ENCODE results near the gene ASXL1.
A peak's percentile ranks its signal among the peaks of the same experiment; 100 is the strongest.
"Not testable (repeated sequence)": the region's sequence is repeated elsewhere in the genome, so short reads cannot be mapped to it uniquely, and the experiment has no call there.

Gene ASXL1

GRCh38 chr20:32355907-32356621 is 2.1 kb upstream of the ASXL1 start:
- not testable (repeated sequence) for H3K4me3 ChIP-seq (ENCODE audit: low read depth, low read length); H3K4me1 ChIP-seq (ENCODE audit: control insufficient read depth, insufficient read depth, low read length); H3K9me3 ChIP-seq (ENCODE audit: control insufficient read depth, insufficient read depth, low read length); H3K36me3 ChIP-seq (ENCODE audit: control insufficient read depth, insufficient read depth, low read length); H3K9ac ChIP-seq (ENCODE audit: low read depth, low read length)
- H3K27me3 ChIP-seq (ENCODE audit: control insufficient read depth, insufficient read depth, low read length), result peaks cover 58% of the 10 kb centered on the region

GRCh38 chr20:32356622-32357374 is 1.3 kb upstream of the ASXL1 start:
- no peaks in the 10 kb centered on the region for H3K4me1 ChIP-seq (ENCODE audit: control insufficient read depth, insufficient read depth, low read length)
- peak overlapping the region; percentile 83 for H3K4me3 ChIP-seq (ENCODE audit: low read depth, low read length)
- H3K36me3 ChIP-seq (ENCODE audit: control insufficient read depth, insufficient read depth, low read length), result no peaks in the 10 kb centered on the region
- no peak overlapping the region for H3K9ac ChIP-seq (ENCODE audit: low read depth, low read length)
- H3K27me3 ChIP-seq (ENCODE audit: control insufficient read depth, insufficient read depth, low read length), result peaks cover 65% of the 10 kb centered on the region
- no peaks in the 10 kb centered on the region for H3K9me3 ChIP-seq (ENCODE audit: control insufficient read depth, insufficient read depth, low read length)

- no peak overlapping the region for H3K9ac ChIP-seq (ENCODE audit: low read depth, low read length)
- H3K4me3 ChIP-seq (ENCODE audit: low read depth, low read length), result peak overlapping the region; percentile 83
- no peaks in the 10 kb centered on the region for H3K9me3 ChIP-seq (ENCODE audit: control insufficient read depth, insufficient read depth, low read length)
- peaks cover 65% of the 10 kb centered on the region for H3K27me3 ChIP-seq (ENCODE audit: control insufficient read depth, insufficient read depth, low read length)
- H3K36me3 ChIP-seq (ENCODE audit: control insufficient read depth, insufficient read depth, low read length), result no peaks in the 10 kb centered on the region
- no peaks in the 10 kb centered on the region for H3K4me1 ChIP-seq (ENCODE audit: control insufficient read depth, insufficient read depth, low read length)
Observed at GRCh38 chr20:32357375-32357868, 709 bp upstream of the ASXL1 start.

GRCh38 chr20:32358632-32358882 is 426 bp downstream of the ASXL1 start:
- no peak overlapping the region for H3K9ac ChIP-seq (ENCODE audit: low read depth, low read length)
- no peaks in the 10 kb centered on the region for H3K36me3 ChIP-seq (ENCODE audit: control insufficient read depth, insufficient read depth, low read length)
- no peak overlapping the region for H3K4me3 ChIP-seq (ENCODE audit: low read depth, low read length)
- H3K4me1 ChIP-seq (ENCODE audit: control insufficient read depth, insufficient read depth, low read length), result no peaks in the 10 kb centered on the region
- H3K27me3 ChIP-seq (ENCODE audit: control insufficient read depth, insufficient read depth, low read length), result peaks cover 76% of the 10 kb centered on the region
- no peaks in the 10 kb centered on the region for H3K9me3 ChIP-seq (ENCODE audit: control insufficient read depth, insufficient read depth, low read length)

- Histone ChIP-seq H3K9ac (ENCODE audit: low read depth, low read length) (no peak overlapping the region), H3K9me3 (ENCODE audit: control insufficient read depth, insufficient read depth, low read length) (no peaks in the 10 kb centered on the region), H3K36me3 (ENCODE audit: control insufficient read depth, insufficient read depth, low read length) (no peaks in the 10 kb centered on the region), H3K27me3 (ENCODE audit: control insufficient read depth, insufficient read depth, low read length) (peaks cover 77% of the 10 kb centered on the region), H3K4me3 (ENCODE audit: low read depth, low read length) (peak overlapping the region; percentile 59), H3K4me1 (ENCODE audit: control insufficient read depth, insufficient read depth, low read length) (no peaks in the 10 kb centered on the region)
Observed at GRCh38 chr20:32358883-32359632, 927 bp downstream of the ASXL1 start.

GRCh38 chr20:32359633-32360332 is 1.7 kb downstream of the ASXL1 start:
- Histone ChIP-seq H3K9me3 (ENCODE audit: control insufficient read depth, insufficient read depth, low read length) (no peaks in the 10 kb centered on the region), H3K4me1 (ENCODE audit: control insufficient read depth, insufficient read depth, low read length) (no peaks in the 10 kb centered on the region), H3K9ac (ENCODE audit: low read depth, low read length) (no peak overlapping the region), H3K27me3 (ENCODE audit: control insufficient read depth, insufficient read depth, low read length) (peaks cover 76% of the 10 kb centered on the region), H3K4me3 (ENCODE audit: low read depth, low read length) (peak overlapping the region; percentile 59), H3K36me3 (ENCODE audit: control insufficient read depth, insufficient read depth, low read length) (no peaks in the 10 kb centered on the region)

- no peaks in the 10 kb centered on the region for H3K36me3 ChIP-seq (ENCODE audit: control insufficient read depth, insufficient read depth, low read length)
- no peaks in the 10 kb centered on the region for H3K4me1 ChIP-seq (ENCODE audit: control insufficient read depth, insufficient read depth, low read length)
- no peak overlapping the region for H3K4me3 ChIP-seq (ENCODE audit: low read depth, low read length)
- no peak overlapping the region for H3K9ac ChIP-seq (ENCODE audit: low read depth, low read length)
- H3K27me3 ChIP-seq (ENCODE audit: control insufficient read depth, insufficient read depth, low read length), result peaks cover 76% of the 10 kb centered on the region
- no peaks in the 10 kb centered on the region for H3K9me3 ChIP-seq (ENCODE audit: control insufficient read depth, insufficient read depth, low read length)
Observed at GRCh38 chr20:32360333-32360634, 2.2 kb downstream of the ASXL1 start.

- no peaks in the 10 kb centered on the region for H3K4me1 ChIP-seq (ENCODE audit: control insufficient read depth, insufficient read depth, low read length)
- no peak overlapping the region for H3K9ac ChIP-seq (ENCODE audit: low read depth, low read length)
- no peak overlapping the region for H3K4me3 ChIP-seq (ENCODE audit: low read depth, low read length)
- no peaks in the 10 kb centered on the region for H3K9me3 ChIP-seq (ENCODE audit: control insufficient read depth, insufficient read depth, low read length)
- H3K36me3 ChIP-seq (ENCODE audit: control insufficient read depth, insufficient read depth, low read length), result no peaks in the 10 kb centered on the region
- H3K27me3 ChIP-seq (ENCODE audit: control insufficient read depth, insufficient read depth, low read length), result peaks cover 78% of the 10 kb centered on the region
Observed at GRCh38 chr20:32362901-32363364, 4.8 kb downstream of the ASXL1 start.

- H3K4me3 ChIP-seq (ENCODE audit: low read depth, low read length), result no peak overlapping the region
- H3K9ac ChIP-seq (ENCODE audit: low read depth, low read length), result no peak overlapping the region
- no peaks in the 10 kb centered on the region for H3K36me3 ChIP-seq (ENCODE audit: control insufficient read depth, insufficient read depth, low read length)
- H3K4me1 ChIP-seq (ENCODE audit: control insufficient read depth, insufficient read depth, low read length), result no peaks in the 10 kb centered on the region
- no peaks in the 10 kb centered on the region for H3K9me3 ChIP-seq (ENCODE audit: control insufficient read depth, insufficient read depth, low read length)
- peaks cover 79% of the 10 kb centered on the region for H3K27me3 ChIP-seq (ENCODE audit: control insufficient read depth, insufficient read depth, low read length)
Observed at GRCh38 chr20:32363492-32363891, 5.4 kb downstream of the ASXL1 start.

GRCh38 chr20:32364554-32365208 is 6.5 kb downstream of the ASXL1 start:
- H3K27me3 ChIP-seq (ENCODE audit: control insufficient read depth, insufficient read depth, low read length), result peaks cover 75% of the 10 kb centered on the region
- H3K9me3 ChIP-seq (ENCODE audit: control insufficient read depth, insufficient read depth, low read length), result no peaks in the 10 kb centered on the region
- H3K4me3 ChIP-seq (ENCODE audit: low read depth, low read length), result no peak overlapping the region
- no peak overlapping the region for H3K9ac ChIP-seq (ENCODE audit: low read depth, low read length)
- H3K4me1 ChIP-seq (ENCODE audit: control insufficient read depth, insufficient read depth, low read length), result peaks cover 2% of the 10 kb centered on the region
- H3K36me3 ChIP-seq (ENCODE audit: control insufficient read depth, insufficient read depth, low read length), result no peaks in the 10 kb centered on the region

- H3K27me3 ChIP-seq (ENCODE audit: control insufficient read depth, insufficient read depth, low read length), result peaks cover 66% of the 10 kb centered on the region
- peaks cover 2% of the 10 kb centered on the region for H3K4me1 ChIP-seq (ENCODE audit: control insufficient read depth, insufficient read depth, low read length)
- no peak overlapping the region for H3K9ac ChIP-seq (ENCODE audit: low read depth, low read length)
- H3K36me3 ChIP-seq (ENCODE audit: control insufficient read depth, insufficient read depth, low read length), result no peaks in the 10 kb centered on the region
- no peaks in the 10 kb centered on the region for H3K9me3 ChIP-seq (ENCODE audit: control insufficient read depth, insufficient read depth, low read length)
- H3K4me3 ChIP-seq (ENCODE audit: low read depth, low read length), result no peak overlapping the region
Observed at GRCh38 chr20:32365564-32365963, 7.4 kb downstream of the ASXL1 start.
